Endothelial cell of umbilical vein (primary cell): ENCODE measurements around the gene CCDC146.

ENCODE experiments used
- CTCF ChIP-seq, 2 donors: IDR thresholded peaks; 1 replicate in 1 of 2; 2 replicates in 1 of 2; pipeline ENCODE4 v1.5.1; 2011; ENCODE audit warnings: low read length in 2 of 2, mild to moderate bottlenecking in 2 of 2, moderate library complexity in 2 of 2, control low read depth in 1 of 2, inconsistent platforms in 1 of 2, low read depth in 1 of 2; ENCODE audit not compliant: insufficient read depth in 1 of 2; ENCODE audit errors: extremely low read depth in 1 of 2
- POLR2A ChIP-seq: IDR thresholded peaks from 2 replicates; pipeline ENCODE4 v1.6.1; 2012; ENCODE audit warnings: low read depth, mild to moderate bottlenecking, control low read depth, low read length

- TF ChIP-seq CTCF (IDR thresholded peaks at IDR 0.05; ENCODE audit: extremely low read depth in 1 of 2, insufficient read depth in 1 of 2, low read depth in 1 of 2, low read length in 2 of 2) (no peak), POLR2A (no peak)
Observed at GRCh38 chr7:77306231-77307067, 184.0 kb downstream of the CCDC146 start.
